Measurements from ENCODE around the gene FETUB. TPM values are rescaled to one million over a fixed set of nuclear protein-coding genes. Genes with fewer than 3 reads are reported as not detected.

The FETUB gene
- total RNA-seq, 1 donor from 2014 or later, result not detected

- no peak overlapping the region for H3K4me3 ChIP-seq
- no peak for DNase-seq (ENCODE audit: low spot score in 2 of 2)
- H3K27me3 ChIP-seq, result no peaks in the 10 kb centered on the region
- intact Hi-C loops (cut with DNase I), result no loop called here
- H3K9me3 ChIP-seq, result no peaks in the 10 kb centered on the region
- H3K36me3 ChIP-seq, result no peaks in the 10 kb centered on the region
- no peak for TF ChIP-seq CTCF (IDR thresholded peaks at IDR 0.05)
- no peak overlapping the region for H3K27ac ChIP-seq
- H3K4me1 ChIP-seq, result no peaks in the 10 kb centered on the region
Measured at GRCh38 chr3:186651678-186652215, 11.5 kb downstream of the FETUB start.

DNA sequence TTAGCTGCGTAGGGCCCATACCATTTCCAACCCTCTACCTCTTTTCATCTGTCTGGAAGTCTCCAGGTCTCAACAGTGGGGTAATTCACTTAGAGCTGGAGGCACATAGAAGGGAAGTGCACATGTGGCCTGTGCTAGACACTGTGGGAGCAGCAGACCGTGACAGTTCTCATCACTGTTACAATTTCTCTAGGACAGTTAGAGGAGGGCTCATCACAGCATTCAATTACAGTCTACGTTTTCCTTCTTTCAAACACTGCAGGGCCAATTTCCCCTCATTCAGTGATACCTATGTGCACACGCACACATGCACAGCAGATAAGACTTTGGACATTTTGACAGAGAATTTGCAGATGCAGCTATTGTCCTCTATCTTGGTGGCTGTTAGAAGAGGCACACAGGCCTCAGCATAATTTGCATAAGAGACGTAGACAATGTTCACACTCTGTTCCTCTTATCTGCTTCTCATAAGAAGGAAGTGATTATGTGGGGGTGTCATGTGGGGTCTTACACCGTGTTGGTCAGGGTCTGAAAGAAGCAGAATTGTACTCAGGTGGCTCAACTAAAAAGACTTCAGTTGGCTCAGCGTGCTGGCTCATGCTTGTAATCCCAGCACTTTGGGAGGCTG is 13.0 kb downstream of the FETUB start:
- intact Hi-C loops (cut with DNase I), result no loop called here
- Histone ChIP-seq H3K27ac (no peak overlapping the region), H3K36me3 (no peaks in the 10 kb centered on the region), H3K27me3 (no peaks in the 10 kb centered on the region), H3K4me3 (no peak overlapping the region), H3K9me3 (no peaks in the 10 kb centered on the region), H3K4me1 (no peaks in the 10 kb centered on the region)
- DNase-seq (ENCODE audit: low spot score in 2 of 2), result no peak
- TF ChIP-seq CTCF (IDR thresholded peaks at IDR 0.05), result no peak

DNA sequence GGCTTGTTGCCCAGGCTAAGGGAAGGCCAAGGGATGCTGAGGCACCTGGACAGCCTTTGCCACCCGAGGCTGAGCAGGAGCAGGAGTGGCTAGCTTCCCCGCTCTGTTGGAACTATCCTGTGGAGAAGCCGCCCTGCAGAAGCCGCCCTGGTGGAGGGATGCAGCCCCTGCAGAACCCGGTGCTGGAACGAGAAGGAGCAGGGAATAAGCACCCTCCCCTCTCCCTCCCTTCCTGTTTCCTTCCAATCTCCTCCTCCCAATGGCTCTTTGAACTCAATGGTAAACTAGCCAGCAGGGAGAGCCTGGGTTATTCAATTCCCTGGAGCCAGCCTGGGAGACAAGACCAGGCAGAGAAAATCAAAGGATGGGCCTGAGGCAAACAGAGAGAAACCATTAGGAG is 13.8 kb downstream of the FETUB start:
- intact Hi-C loops (cut with DNase I), result no loop called here
- no peak for TF ChIP-seq CTCF (IDR thresholded peaks at IDR 0.05)
- Histone ChIP-seq H3K36me3 (no peaks in the 10 kb centered on the region), H3K4me1 (no peaks in the 10 kb centered on the region), H3K27ac (no peak overlapping the region), H3K4me3 (no peak overlapping the region), H3K27me3 (no peaks in the 10 kb centered on the region), H3K9me3 (no peaks in the 10 kb centered on the region)
- DNase-seq (ENCODE audit: low spot score in 2 of 2), result no peak

- no peak overlapping the region for H3K27ac ChIP-seq
- H3K9me3 ChIP-seq, result no peaks in the 10 kb centered on the region
- TF ChIP-seq CTCF (IDR thresholded peaks at IDR 0.05), result no peak
- no peaks in the 10 kb centered on the region for H3K36me3 ChIP-seq
- intact Hi-C loops (cut with DNase I), result no loop called here
- H3K4me3 ChIP-seq, result no peak overlapping the region
- DNase-seq (ENCODE audit: low spot score in 2 of 2), result no peak
- H3K4me1 ChIP-seq, result no peaks in the 10 kb centered on the region
- no peaks in the 10 kb centered on the region for H3K27me3 ChIP-seq
Measured at GRCh38 chr3:186663361-186664118, 23.3 kb downstream of the FETUB start.

- H3K27ac ChIP-seq, result no peak overlapping the region
- TF ChIP-seq CTCF (IDR thresholded peaks at IDR 0.05), result no peak
- H3K4me3 ChIP-seq, result no peak overlapping the region
- intact Hi-C loops (cut with DNase I), result no loop called here
- no peaks in the 10 kb centered on the region for H3K4me1 ChIP-seq
- H3K27me3 ChIP-seq, result no peaks in the 10 kb centered on the region
- H3K36me3 ChIP-seq, result no peaks in the 10 kb centered on the region
- no peak for DNase-seq (ENCODE audit: low spot score in 2 of 2)
- H3K9me3 ChIP-seq, result no peaks in the 10 kb centered on the region
Measured at GRCh38 chr3:186664119-186664495, 23.9 kb downstream of the FETUB start.
